Astrocyte (in vitro differentiated cells and primary cell): Measurements from ENCODE around the gene HTR4.

Experiments used
- CTCF ChIP-seq: IDR thresholded peaks from 2 replicates; pipeline ENCODE4 v1.5.1; 2011; ENCODE audit warnings: low read depth, mild to moderate bottlenecking, inconsistent platforms, low read length, moderate library complexity; ENCODE audit not compliant: insufficient read depth
- EZH2 ChIP-seq: IDR thresholded peaks from 2 replicates; pipeline ENCODE4 v1.6.1; 2012; ENCODE audit warnings: mild to moderate bottlenecking, low read length, inconsistent platforms; ENCODE audit not compliant: insufficient read depth

GRCh38 chr5:148583421-148583965 lies 70.8 kb downstream of the HTR4 start:
- TF ChIP-seq CTCF (no peak), EZH2 (no peak)
